GM23338 (cell line): ENCODE results near the gene ITGB6. TPM values are rescaled to one million over a fixed set of nuclear protein-coding genes. Genes with fewer than 3 reads are reported as not detected.
A peak's percentile ranks its signal among the peaks of the same experiment; 100 is the strongest.

ENCODE experiments used
- ATAC-seq: fragments of 200-7000 bp; cut with Tn5 transposase; 3 replicates; pipeline ENCODE4 v1.9.1; 2020
- DNase-seq: peaks from one replicate; pipeline ENCODE4 v3.0.0-alpha.2; 2015; ENCODE audit warnings: low spot score
- H2AFZ ChIP-seq: fragments of 200-600 bp; sonication (generic); 2 replicates; pipeline ENCODE4 v1.8.0; 2016; ENCODE audit warnings: antibody characterized with exemption, mild to moderate bottlenecking, moderate library complexity
- H3F3A ChIP-seq: fragments of 200-600 bp; sonication (generic); replicated peaks from 2 replicates; pipeline ENCODE4 v1.8.0; 2017; ENCODE audit warnings: antibody characterized with exemption, mixed run types, low read depth
- H3K27ac ChIP-seq: fragments of 200-600 bp; sonication (generic); 2 replicates; pipeline ENCODE4 v1.6.1; 2016; ENCODE audit warnings: low read depth
- H3K27me3 ChIP-seq: fragments of 200-600 bp; sonication (generic); 2 replicates; pipeline ENCODE4 v1.8.0; 2016; ENCODE audit warnings: mild to moderate bottlenecking, mixed run types, moderate library complexity; ENCODE audit not compliant: insufficient read depth
- H3K36me3 ChIP-seq: fragments of 200-600 bp; sonication (generic); 2 replicates; pipeline ENCODE4 v1.8.0; 2016; ENCODE audit warnings: mild to moderate bottlenecking; ENCODE audit not compliant: insufficient read depth
- H3K4me1 ChIP-seq: fragments of 200-600 bp; sonication (generic); 2 replicates; pipeline ENCODE4 v1.8.0; 2016; ENCODE audit warnings: mild to moderate bottlenecking, moderate library complexity; ENCODE audit not compliant: insufficient read depth
- H3K4me2 ChIP-seq: fragments of 200-600 bp; sonication (generic); 2 replicates; pipeline ENCODE4 v1.7.1; 2017; ENCODE audit warnings: mixed run types
- H3K4me3 ChIP-seq: fragments of 200-600 bp; sonication (generic); 2 replicates; pipeline ENCODE4 v1.6.1; 2016; ENCODE audit warnings: mixed run types
- H3K79me2 ChIP-seq: fragments of 200-600 bp; sonication (generic); replicated peaks from 2 replicates; pipeline ENCODE4 v1.8.0; 2017; ENCODE audit warnings: mild to moderate bottlenecking; ENCODE audit not compliant: insufficient read depth
- H3K9me2 ChIP-seq: fragments of 200-600 bp; sonication (generic); 2 replicates; pipeline ENCODE4 v1.8.0; 2017; ENCODE audit not compliant: insufficient read depth
- H4K20me1 ChIP-seq: fragments of 200-600 bp; sonication (generic); replicated peaks from 2 replicates; pipeline ENCODE4 v1.8.0; 2017; ENCODE audit warnings: mild to moderate bottlenecking; ENCODE audit not compliant: insufficient read depth
- H3K27ac Mint-ChIP-seq: 2 replicates; pipeline ENCODE4 v1.8.0; 2020; ENCODE audit warnings: inconsistent platforms, mild to moderate bottlenecking, moderate library complexity, mixed read lengths
- H3K27me3 Mint-ChIP-seq: 3 replicates; pipeline ENCODE4 v1.8.0; 2022; ENCODE audit warnings: low read depth, mild to moderate bottlenecking, moderate library complexity, mixed read lengths, inconsistent platforms; ENCODE audit not compliant: insufficient read depth, poor library complexity
- H3K36me3 Mint-ChIP-seq: 3 replicates; pipeline ENCODE4 v1.8.0; 2021; ENCODE audit warnings: low read depth, mild to moderate bottlenecking, inconsistent platforms, moderate library complexity, mixed read lengths
- H3K4me1 Mint-ChIP-seq: 3 replicates; pipeline ENCODE4 v1.8.0; 2020; ENCODE audit warnings: mild to moderate bottlenecking, inconsistent platforms, mixed read lengths
- H3K4me3 Mint-ChIP-seq: 3 replicates; pipeline ENCODE4 v1.8.0; 2021; ENCODE audit warnings: moderate library complexity, mild to moderate bottlenecking, inconsistent platforms, mixed read lengths
- H3K9me3 Mint-ChIP-seq: 3 replicates; pipeline ENCODE4 v1.8.0; 2020; ENCODE audit warnings: moderate library complexity, mild to moderate bottlenecking, inconsistent platforms, mixed read lengths
- EZH2 ChIP-seq: fragments of 200-600 bp; sonication (generic); IDR thresholded peaks from one replicate; pipeline ENCODE4 v1.8.0; 2017; ENCODE audit warnings: antibody characterized with exemption, mild to moderate bottlenecking, low read depth; ENCODE audit not compliant: unreplicated experiment
- EZH2phosphoT487 ChIP-seq: fragments of 200-600 bp; sonication (generic); IDR thresholded peaks from one replicate; pipeline ENCODE4 v1.8.1; 2018; ENCODE audit warnings: antibody characterized with exemption; ENCODE audit not compliant: unreplicated experiment
- NANOG ChIP-seq: IDR thresholded peaks from 2 replicates; pipeline ENCODE4 v1.6.1; 2016; ENCODE audit warnings: antibody characterized with exemption, borderline replicate concordance
- STAT1 ChIP-seq: IDR thresholded peaks from one replicate; pipeline ENCODE4 v1.6.1; 2016; ENCODE audit warnings: antibody characterized with exemption; ENCODE audit not compliant: unreplicated experiment
- ZNF114 ChIP-seq: fragments of 250-450 bp; sonication (Bioruptor Pico); IDR thresholded peaks from 2 replicates; pipeline ENCODE4 v1.5.0; 2020; ENCODE audit warnings: mild to moderate bottlenecking, moderate library complexity
- ZNF462 ChIP-seq: fragments of 250-450 bp; sonication (Bioruptor Pico); IDR thresholded peaks from 2 replicates; pipeline ENCODE4 v1.5.0; 2020; ENCODE audit warnings: mild to moderate bottlenecking, moderate library complexity
- polyA plus RNA-seq: library from polyadenylated mRNA; unstranded; fragments of >200 nt; fragmentation: Nextera tagmentation; extraction: Ambion mirVana; gene quantifications from 2 replicates; pipeline ENCODE4 v1.2.1, GENCODE V29; 2016
- total RNA-seq: library from RNA; depleted of rRNA; stranded (reverse); fragments of >200 nt; shearing (Covaris generic); gene quantifications from 2 replicates; pipeline ENCODE4 v1.2.3, GENCODE V29; 2014

Gene ITGB6
- total and polyA plus RNA-seq, 2 experiments from 2014 or later: not detected

- TF ChIP-seq ZNF462 (CRISPR knock-in tag) (peak; percentile 57; the same call in 1 of the 2 replicates), EZH2phosphoT487 (no peak), NANOG (peak; percentile 70; the same call in 1 of the 2 replicates)
Observed at GRCh38 chr2:160054984-160055725, 144.9 kb downstream of the ITGB6 start (continued).

- TF ChIP-seq ZNF462 (CRISPR knock-in tag) (no peak), EZH2 (no peak), STAT1 (no peak), ZNF114 (CRISPR knock-in tag) (no peak), EZH2phosphoT487 (no peak)
- Histone ChIP-seq H2AFZ (no peak overlapping the region), H3K36me3 (no peaks in the 10 kb centered on the region; the same call in 1 of the 2 replicates), H3F3A (no peaks in the 10 kb centered on the region), H3K4me1 (peaks cover 34% of the 10 kb centered on the region), H3K9me2 (no peaks in the 10 kb centered on the region), H3K79me2 (no peaks in the 10 kb centered on the region), H3K4me2 (no peak overlapping the region), H4K20me1 (no peaks in the 10 kb centered on the region), H3K27ac (no peak overlapping the region), H3K27me3 (no peaks in the 10 kb centered on the region), H3K4me3 (no peak overlapping the region)
- Mint-ChIP-seq H3K4me1 (peaks cover 41% of the 10 kb centered on the region), H3K27ac (no peak overlapping the region), H3K27me3 (peaks cover 3% of the 10 kb centered on the region), H3K4me3 (no peak overlapping the region), H3K9me3 (no peaks in the 10 kb centered on the region; the same call in 2 of the 3 replicates), H3K36me3 (peaks cover 3% of the 10 kb centered on the region; the same call in 1 of the 3 replicates)
- ATAC-seq: no peak
- DNase-seq: no peak
Observed at GRCh38 chr2:160053946-160054345, 146.1 kb downstream of the ITGB6 start.
